Epithelial cell of prostate (primary cell): ENCODE measurements around the gene HEXIM2.

ENCODE experiments used
- DNase-seq: peaks from one replicate; pipeline ENCODE4 v3.0.0-alpha.2; 2011; ENCODE audit warnings: low read depth, low spot score
- H3K27ac ChIP-seq: fragments of 450-650 bp; 2 replicates; pipeline ENCODE4 v1.5.1; 2017; ENCODE audit warnings: mild to moderate bottlenecking

Gene HEXIM2

DNA sequence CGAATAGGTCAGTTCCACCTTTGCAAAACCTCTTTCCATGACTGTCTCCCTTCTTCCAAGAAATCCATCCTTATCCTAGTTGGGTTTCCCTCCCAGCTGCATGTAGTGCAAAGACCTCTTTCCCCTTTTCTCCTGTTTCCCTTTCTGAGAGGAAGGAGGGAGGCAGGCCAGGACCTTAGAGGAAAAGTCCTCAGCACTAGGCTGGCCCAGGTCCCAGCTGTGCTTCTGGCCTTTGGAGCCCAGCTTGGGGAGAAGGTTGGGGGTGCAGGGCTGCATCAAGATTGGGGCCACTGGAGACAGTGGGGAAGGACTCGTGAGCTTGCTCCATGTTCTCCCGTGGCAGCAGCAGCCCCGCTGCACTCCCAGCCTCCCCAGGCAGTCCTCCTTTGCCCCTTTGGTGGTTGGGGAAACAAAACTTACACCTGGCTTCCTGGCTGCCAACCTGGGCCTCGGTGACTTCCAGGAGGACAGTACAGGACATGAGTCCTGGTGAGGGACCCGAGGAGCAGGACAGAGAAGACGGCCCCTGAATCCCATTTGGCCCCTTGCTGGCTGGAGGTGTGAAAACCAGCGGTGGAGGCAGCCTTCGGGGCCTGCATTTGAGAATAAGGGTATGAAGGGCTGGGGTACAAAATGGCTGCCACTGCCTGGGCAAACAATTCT lies 481 bp downstream of the HEXIM2 start:
- no peak for DNase-seq
- H3K27ac ChIP-seq = no peak overlapping the region

- no peak overlapping the region for H3K27ac ChIP-seq
- DNase-seq = no peak
These were observed 3.1 kb downstream of the HEXIM2 start for GRCh38 chr17:45164734-45165269.

DNA sequence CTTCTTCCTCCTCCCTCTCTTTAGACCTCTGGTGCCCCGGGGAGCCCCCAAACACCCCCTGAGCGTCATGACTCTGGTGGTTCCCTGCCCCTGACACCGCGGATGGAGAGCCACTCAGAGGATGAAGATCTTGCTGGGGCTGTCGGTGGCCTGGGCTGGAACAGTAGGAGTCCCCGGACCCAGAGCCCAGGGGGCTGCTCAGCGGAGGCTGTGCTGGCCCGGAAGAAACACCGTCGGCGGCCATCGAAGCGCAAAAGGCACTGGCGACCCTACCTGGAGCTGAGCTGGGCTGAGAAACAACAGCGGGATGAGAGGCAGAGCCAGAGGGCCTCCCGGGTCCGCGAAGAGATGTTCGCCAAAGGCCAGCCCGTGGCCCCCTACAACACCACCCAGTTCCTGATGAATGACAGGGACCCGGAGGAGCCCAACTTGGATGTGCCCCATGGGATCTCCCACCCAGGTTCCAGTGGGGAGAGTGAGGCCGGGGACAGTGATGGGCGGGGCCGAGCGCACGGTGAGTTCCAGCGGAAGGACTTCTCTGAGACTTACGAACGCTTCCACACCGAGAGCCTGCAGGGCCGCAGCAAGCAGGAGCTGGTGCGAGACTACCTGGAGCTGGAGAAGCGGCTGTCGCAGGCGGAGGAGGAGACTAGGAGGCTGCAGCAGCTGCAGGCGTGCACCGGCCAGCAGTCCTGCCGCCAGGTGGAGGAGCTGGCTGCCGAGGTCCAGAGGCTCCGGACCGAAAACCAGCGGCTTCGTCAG lies 7.5 kb downstream of the HEXIM2 start:
- H3K27ac ChIP-seq = peak overlapping the region; percentile 100
- no peak for DNase-seq

GRCh38 chr17:45170280-45170930 lies 8.7 kb downstream of the HEXIM2 start:
- DNase-seq = no peak
- H3K27ac ChIP-seq = peak overlapping the region; percentile 100

DNA sequence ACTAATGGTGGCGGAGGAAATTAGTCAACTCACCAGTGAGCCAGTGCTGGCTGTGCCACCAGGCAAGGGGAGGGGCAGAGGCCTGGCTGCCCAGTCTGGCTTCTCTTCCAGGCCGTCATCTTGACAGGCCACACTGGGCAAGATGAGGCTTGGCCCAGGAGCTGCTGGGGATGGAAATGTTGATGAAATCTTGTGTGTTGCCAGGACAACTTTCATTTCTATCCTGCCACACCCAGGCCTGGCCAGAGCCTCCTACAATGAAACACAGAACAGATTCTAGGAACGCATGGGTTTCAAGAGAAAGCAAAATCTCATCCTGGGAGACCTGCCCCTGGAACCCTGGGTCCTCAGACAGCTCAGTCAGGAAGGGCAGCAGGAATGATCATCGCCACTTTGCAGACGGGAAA lies 9.3 kb downstream of the HEXIM2 start:
- peak overlapping the region; percentile 100 for H3K27ac ChIP-seq
- peak; percentile 91 for DNase-seq

DNA sequence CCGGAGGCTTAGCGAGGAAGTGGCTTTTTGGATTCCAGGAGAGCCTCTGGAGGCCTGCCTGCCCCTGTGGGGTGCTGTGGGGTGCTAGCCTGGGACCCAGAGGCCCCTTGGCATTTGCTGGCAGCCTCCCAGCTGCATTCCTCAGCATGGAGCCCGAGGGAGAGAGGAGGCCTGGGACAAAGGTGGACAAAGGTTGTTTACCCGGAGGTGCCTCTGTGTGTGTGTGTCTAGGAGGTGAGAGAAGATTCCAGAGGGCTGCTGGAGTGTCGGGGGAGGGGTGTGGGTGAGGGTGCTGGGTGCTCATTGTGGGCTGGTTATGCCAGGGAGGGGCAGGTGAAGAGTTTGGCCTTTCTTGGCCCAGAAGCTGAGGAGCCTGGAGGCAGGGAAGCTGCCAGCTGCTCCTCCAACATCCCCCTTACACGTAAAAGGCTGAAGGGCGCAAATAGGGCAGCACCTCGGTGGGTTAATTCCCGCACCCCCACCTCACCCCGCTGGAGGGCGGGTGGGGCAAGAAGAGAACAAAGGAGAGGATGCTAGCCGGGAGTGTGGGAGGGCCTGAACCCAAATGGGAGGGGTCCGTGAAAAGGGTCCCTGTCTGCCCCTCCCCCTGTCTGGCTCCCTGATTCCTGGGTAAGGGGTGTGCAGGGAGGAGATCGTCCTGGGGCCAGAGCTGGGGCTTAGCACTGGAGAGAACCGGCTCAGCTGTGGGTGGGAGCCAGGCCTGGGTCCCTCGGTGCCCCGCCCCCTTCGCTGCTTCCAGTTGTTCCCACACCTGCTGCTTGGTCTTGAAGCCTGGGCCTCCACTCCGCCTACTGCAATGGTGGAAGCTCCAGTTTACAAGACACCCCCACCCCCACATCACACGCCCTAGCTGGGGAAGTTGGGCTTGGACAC lies 9.9 kb downstream of the HEXIM2 start:
- H3K27ac ChIP-seq = peak overlapping the region; percentile 100
- peak; percentile 69 for DNase-seq

DNA sequence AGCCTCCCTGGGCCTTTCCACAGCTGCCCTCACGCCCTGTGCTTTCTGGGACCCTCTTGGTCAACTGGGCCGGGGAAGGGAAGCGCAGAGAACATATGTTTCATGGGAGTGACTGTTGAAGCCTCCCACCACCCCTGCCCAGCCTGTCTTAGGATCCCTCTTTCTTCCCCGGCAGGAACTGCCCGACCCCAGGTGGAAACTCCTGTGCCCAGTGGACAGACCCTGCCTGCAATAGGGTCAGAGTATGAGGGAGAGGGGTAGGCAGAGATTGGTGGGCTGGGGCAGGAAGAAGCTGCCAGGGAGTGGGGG lies 10.5 kb downstream of the HEXIM2 start:
- DNase-seq = no peak
- peak overlapping the region; percentile 100 for H3K27ac ChIP-seq

GRCh38 chr17:45172541-45173286 lies 11.0 kb downstream of the HEXIM2 start:
- peak overlapping the region; percentile 100 for H3K27ac ChIP-seq
- peak; percentile 77 for DNase-seq

GRCh38 chr17:45175759-45176115 lies 14.1 kb downstream of the HEXIM2 start:
- H3K27ac ChIP-seq = peak overlapping the region; percentile 100
- no peak for DNase-seq

DNA sequence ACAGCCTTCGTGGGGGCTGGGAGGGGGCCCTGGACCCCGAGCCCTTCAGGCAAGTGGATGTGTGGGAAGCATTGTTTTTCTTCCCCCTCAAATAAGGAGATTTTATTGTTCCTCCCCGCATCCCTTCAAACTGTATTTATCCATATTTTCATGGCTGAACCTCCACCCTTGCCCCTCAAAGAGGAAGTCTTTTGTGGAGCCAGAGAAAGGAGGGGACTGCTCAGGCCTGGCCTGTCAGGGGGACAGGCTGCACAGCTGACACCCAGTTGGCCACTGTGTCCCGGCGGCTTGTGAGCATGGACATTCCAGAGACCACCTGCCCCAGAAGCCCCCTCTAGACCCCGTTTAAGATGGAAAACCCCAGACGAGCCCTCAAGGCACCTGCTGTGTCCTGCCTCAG lies 15.9 kb downstream of the HEXIM2 start:
- no peak overlapping the region for H3K27ac ChIP-seq
- DNase-seq = no peak

DNA sequence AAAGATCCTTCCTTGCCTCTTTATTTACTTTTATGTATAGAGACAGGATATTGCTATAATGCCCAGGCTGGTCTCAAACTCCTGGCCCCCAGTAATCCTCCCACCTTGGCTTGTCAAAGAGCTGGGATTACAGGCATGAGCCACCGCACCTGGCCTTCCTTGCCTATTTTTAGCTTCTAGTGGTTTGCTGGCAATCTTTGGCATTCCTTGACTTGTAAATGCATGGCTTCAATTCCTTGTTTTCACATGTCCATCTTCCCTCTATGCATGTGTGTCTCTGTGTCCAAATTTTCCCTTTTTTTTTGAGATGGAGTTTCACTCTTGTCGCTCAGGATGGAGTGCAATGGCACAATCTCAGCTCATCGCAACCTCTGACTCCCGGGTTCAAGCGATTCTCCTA lies 22.5 kb downstream of the HEXIM2 start:
- DNase-seq = no peak
- peak overlapping the region; percentile 19 for H3K27ac ChIP-seq

- no peak for DNase-seq
- H3K27ac ChIP-seq = no peak overlapping the region
These were observed 25.2 kb downstream of the HEXIM2 start for GRCh38 chr17:45186801-45187354.

DNA sequence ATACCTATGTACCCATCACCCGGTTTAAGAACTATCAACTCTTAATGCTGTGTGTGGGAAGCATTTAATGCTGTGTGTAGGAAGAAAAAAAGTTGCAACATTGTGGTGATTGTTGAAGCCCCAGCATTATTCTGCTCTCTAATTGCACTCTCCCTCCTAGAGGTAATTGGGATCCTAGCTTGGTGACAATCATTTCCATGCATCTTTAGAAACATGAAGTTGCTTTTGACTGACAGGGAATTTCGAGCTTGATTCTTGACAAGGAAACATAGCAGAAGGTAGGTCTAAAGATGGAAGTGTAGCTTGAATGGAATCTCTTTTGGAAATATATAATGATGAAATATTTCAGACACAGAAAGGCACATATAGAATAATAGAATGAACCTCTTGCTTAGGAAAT lies 27.3 kb downstream of the HEXIM2 start:
- no peak for DNase-seq
- no peak overlapping the region for H3K27ac ChIP-seq

DNA sequence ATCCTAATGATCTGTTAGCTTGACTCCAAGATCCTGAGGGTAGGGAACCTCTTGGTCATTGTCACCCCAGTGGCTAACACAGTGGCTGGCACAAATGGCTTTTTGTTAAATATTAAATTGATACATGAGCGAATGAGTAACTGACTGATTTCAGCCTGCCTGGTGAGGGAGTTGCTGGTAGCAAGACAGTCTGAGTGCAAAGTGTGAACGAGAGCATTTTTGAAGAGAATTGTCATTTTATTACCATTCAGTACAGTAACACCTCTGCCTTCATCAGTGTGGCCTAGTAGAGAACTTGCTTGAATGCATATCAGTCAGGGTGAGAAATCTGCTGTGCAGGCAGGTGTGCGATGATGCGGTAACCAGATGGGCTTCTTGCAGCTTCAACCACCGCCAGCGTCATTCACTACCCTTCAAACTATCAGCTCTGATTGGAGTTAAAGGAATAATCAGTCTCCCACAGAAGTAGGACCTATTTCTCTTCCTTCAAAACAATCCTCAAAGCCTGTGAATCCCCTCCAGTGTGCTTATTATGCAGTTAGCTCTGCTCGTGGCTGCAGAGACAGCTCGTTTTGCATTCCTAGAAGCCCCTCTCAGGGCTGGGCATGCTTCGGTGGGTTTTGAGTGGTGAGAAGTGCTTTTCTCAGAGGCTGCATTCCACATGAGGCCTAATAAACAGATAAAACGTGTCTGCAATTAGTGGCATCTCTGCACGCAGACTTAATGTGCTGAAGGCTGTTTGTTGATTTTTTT lies 29.0 kb downstream of the HEXIM2 start:
- DNase-seq = no peak

GRCh38 chr17:45195424-45195823 lies 33.7 kb downstream of the HEXIM2 start:
- no peak for DNase-seq
- no peak overlapping the region for H3K27ac ChIP-seq

More for the DNA sequence above, 29.0 kb downstream of the HEXIM2 start:
- H3K27ac ChIP-seq = no peak overlapping the region

- no peak for DNase-seq
- no peak overlapping the region for H3K27ac ChIP-seq
These were observed 35.4 kb downstream of the HEXIM2 start for GRCh38 chr17:45197108-45197507.

DNA sequence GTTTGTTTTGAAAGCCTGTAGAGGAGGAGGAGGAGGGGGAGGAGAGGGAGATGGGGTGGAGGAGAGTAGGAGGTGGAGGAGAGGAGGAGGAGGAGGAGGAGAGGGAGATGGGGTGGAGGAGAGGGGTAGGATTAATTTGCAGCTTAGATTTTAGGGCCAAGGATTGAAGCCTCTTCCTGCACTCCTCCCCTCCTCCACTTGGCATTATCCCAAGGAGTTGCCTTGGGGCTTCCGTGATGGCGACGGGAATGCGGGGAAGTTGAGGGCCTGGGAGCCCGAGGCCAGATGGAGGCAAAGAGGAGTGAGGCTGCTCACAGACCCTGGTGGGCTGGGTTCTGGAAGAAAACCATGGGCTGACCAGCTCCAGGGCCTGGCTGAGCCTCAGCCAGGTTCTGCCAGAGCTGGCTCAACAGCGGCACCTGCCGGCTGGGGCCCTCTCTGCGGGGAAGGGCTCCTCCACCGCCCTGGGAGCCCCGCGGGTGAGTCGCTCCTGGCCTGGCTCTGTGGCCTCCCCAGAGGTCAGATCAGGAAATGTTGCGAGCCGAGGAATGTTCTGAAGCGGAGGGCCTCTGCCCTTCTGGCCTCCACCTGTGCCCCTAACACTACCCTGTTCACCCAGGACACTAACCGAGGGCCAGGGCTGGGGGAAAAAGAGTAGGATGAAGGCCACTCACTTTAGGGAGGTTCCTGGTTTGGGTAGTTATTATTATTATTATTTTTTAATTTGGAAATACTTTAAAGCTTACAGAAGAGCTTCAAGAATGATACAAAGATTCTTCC lies 36.1 kb downstream of the HEXIM2 start:
- peak overlapping the region; percentile 6 for H3K27ac ChIP-seq
- peak; percentile 5 for DNase-seq

DNA sequence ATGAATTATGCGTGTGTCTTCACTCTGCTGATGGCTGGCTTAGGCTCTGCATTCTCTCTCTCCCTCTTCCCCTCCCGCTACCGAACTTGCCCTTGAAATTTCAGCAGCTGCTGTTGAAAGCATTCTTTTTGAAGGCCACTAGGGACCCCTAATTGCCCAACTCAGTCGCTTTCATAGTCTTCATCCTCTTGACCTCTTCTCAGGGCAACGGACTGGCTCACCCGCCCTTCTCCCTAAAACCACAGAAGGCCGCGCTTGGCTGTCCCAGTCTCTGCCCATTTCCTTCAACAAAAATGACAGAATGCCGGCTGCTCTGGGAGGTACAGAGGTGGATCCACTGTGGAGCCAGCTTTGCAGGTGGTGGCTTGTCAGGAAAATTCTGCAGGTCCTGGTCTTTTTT lies 39.0 kb downstream of the HEXIM2 start:
- no peak overlapping the region for H3K27ac ChIP-seq
- no peak for DNase-seq
